T-cell (primary cell): ENCODE results near the gene CDH4. TPM values are rescaled to one million over a fixed set of nuclear protein-coding genes. Genes with fewer than 3 reads are reported as not detected.

Source experiments
- ATAC-seq, 4 experiments: fragments of 200-7000 bp in 3 of 4; fragments of 150-1000 bp in 1 of 4; cut with Tn5 transposase; replicated peaks in 1 of 4; 1 replicate in 3 of 4; 2 replicates in 1 of 4; pipeline ENCODE4 v1.10.0; 2021; ENCODE audit warnings: moderate library complexity in 3 of 4, mild to moderate bottlenecking in 2 of 4, moderate number of reproducible peaks in 1 of 4
- CTCF ChIA-PET, 2 donors: fragments of 300-600 bp; sonication (Branson Sonifier 250); formaldehyde crosslinking; loops; one replicate each; lab custom pipeline; 2022; ENCODE audit warnings: antibody characterized with exemption in 2 of 2; lab: Charles Lee
- POLR2A ChIA-PET, 2 donors: fragments of 300-600 bp; sonication (Branson Sonifier 250); formaldehyde crosslinking; loops; one replicate each; lab custom pipeline; 2022; ENCODE audit warnings: antibody characterized with exemption in 2 of 2; lab: Charles Lee
- DNase-seq, 35 experiments: peaks; one replicate each; pipeline versions ENCODE4 v3.0.0 to v3.0.0-alpha.2; 2013 to 2023
- H3K27ac ChIP-seq: one replicate; pipeline ENCODE4 v1.5.1; 2013; ENCODE audit warnings: low read length
- H3K27me3 ChIP-seq, 2 experiments: replicated peaks in 1 of 2; 1 replicate in 1 of 2; 2 replicates in 1 of 2; pipeline versions ENCODE4 v1.6.1 to v1.7.0; 2013; ENCODE audit warnings: low read length in 1 of 2, mixed read lengths in 1 of 2; ENCODE audit not compliant: control insufficient read depth in 2 of 2, insufficient read depth in 2 of 2; ENCODE audit errors: extremely low read depth in 1 of 2
- H3K36me3 ChIP-seq, 2 donors: 1 replicate in 1 of 2; 2 replicates in 1 of 2; pipeline versions ENCODE4 v1.6.1 to v1.7.0; 2013; ENCODE audit warnings: low read length in 1 of 2; ENCODE audit not compliant: control insufficient read depth in 2 of 2, insufficient read depth in 1 of 2; ENCODE audit errors: extremely low read depth in 1 of 2
- H3K4me1 ChIP-seq, 2 experiments: 1 replicate in 1 of 2; 2 replicates in 1 of 2; pipeline versions ENCODE4 v1.6.1 to v1.7.0; 2013; ENCODE audit warnings: low read length in 2 of 2, mixed read lengths in 1 of 2; ENCODE audit not compliant: insufficient read depth in 2 of 2, control insufficient read depth in 1 of 2; ENCODE audit errors: extremely low read depth in 1 of 2
- H3K4me3 ChIP-seq, 2 donors: 1 replicate in 1 of 2; 2 replicates in 1 of 2; pipeline versions ENCODE4 v1.5.1 to v1.7.0; 2013; ENCODE audit warnings: mild to moderate bottlenecking in 2 of 2, low read length in 1 of 2, moderate library complexity in 1 of 2; ENCODE audit not compliant: control insufficient read depth in 1 of 2; ENCODE audit errors: extremely low read depth in 1 of 2
- H3K9me3 ChIP-seq: 2 replicates; pipeline ENCODE4 v1.7.0; 2013
- H3K27ac Mint-ChIP-seq, 2 donors: one replicate each; pipeline ENCODE4 v1.8.0; 2020 to 2021; ENCODE audit warnings: mild to moderate bottlenecking in 2 of 2, mixed read lengths in 2 of 2
- H3K27me3 Mint-ChIP-seq, 2 donors: one replicate each; pipeline ENCODE4 v1.8.0; 2021 to 2022; ENCODE audit warnings: mixed read lengths in 2 of 2
- H3K36me3 Mint-ChIP-seq: one replicate; pipeline ENCODE4 v1.8.0; 2021; ENCODE audit warnings: mixed read lengths
- H3K4me1 Mint-ChIP-seq, 3 donors: one replicate each; pipeline ENCODE4 v1.8.0; 2020 to 2022; ENCODE audit warnings: mixed read lengths in 3 of 3, mild to moderate bottlenecking in 1 of 3
- H3K4me3 Mint-ChIP-seq, 3 donors: one replicate each; pipeline ENCODE4 v1.8.0; 2020 to 2022; ENCODE audit warnings: mild to moderate bottlenecking in 3 of 3, mixed read lengths in 3 of 3, moderate library complexity in 3 of 3
- H3K9me3 Mint-ChIP-seq, 3 donors: one replicate each; pipeline ENCODE4 v1.8.0; 2020 to 2022; ENCODE audit warnings: mixed read lengths in 3 of 3
- WGBS: methylation state at CpG from one replicate; pipeline ENCODE4 v1.1.5; 2013; ENCODE audit warnings: missing lambda C conversion rate; ENCODE audit not compliant: insufficient coverage; 5-methylcytosine and 5-hydroxymethylcytosine counted together
- total RNA-seq, 35 experiments: library from RNA in 6 of 35; stranded (reverse) in 6 of 35; fragments of 120-200 nt in 1 of 35; gene quantifications; one replicate each; pipeline versions ENCODE4 v1.2.1 to v1.2.4 and lab custom pipeline; 2013 to 2026

Gene CDH4
- total RNA-seq, 5 donors from 2014 or later (not counting 1 experiment from before 2014, with no cell fraction given), result 0.06 to 0.64 (median 0.14) TPM

DNA sequence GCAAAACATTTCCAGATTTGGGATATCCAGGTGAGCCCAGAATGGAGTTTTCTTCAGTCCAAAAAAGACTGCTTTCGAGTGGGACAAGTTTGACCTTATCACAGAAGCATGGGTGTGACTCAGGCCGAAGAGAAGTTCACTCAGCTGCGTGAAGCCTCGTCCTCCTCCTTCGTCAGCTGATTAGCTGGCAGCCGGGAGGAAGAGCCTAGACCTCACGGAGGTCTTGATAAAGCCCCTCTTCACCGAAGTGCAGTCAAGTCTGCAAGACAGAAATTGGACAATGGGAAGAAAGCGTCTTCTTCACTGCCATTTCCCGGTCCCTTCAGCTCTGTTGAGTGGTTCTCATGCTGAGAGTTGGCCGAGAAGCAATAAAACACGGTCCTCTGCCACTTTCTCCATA lies 449.7 kb downstream of the CDH4 start:
- no peak overlapping the region for H3K27ac ChIP-seq
- H3K4me3 ChIP-seq, result no peak overlapping the region
- Mint-ChIP-seq H3K27me3 (no peaks in the 10 kb centered on the region), H3K36me3 (no peaks in the 10 kb centered on the region), H3K9me3 (no peaks in the 10 kb centered on the region), H3K27ac (no peak overlapping the region), H3K4me3 (no peak overlapping the region), H3K4me1 (no peaks in the 10 kb centered on the region)
- H3K27me3 ChIP-seq, result peaks cover 0 to 6% of the 10 kb centered on the region in 2 experiments
- H3K9me3 ChIP-seq, result no peaks in the 10 kb centered on the region
- no peaks in the 10 kb centered on the region for H3K4me1 ChIP-seq
- ChIA-PET POLR2A (no interaction called here), CTCF (no interaction called here)
- WGBS, result 83% methylated on average over 12 of the region's 12 CpGs
- no peak for DNase-seq
- ATAC-seq, result no peak
- H3K36me3 ChIP-seq, result no peaks in the 10 kb centered on the region

GRCh38 chr20:61702246-61702645 lies 450.2 kb downstream of the CDH4 start:
- Histone ChIP-seq H3K27me3 (peaks cover 0 to 3% of the 10 kb centered on the region in 2 experiments), H3K4me1 (no peaks in the 10 kb centered on the region), H3K36me3 (no peaks in the 10 kb centered on the region), H3K4me3 (no peak overlapping the region), H3K27ac (no peak overlapping the region), H3K9me3 (no peaks in the 10 kb centered on the region)
- WGBS, result 78% methylated on average over 12 of the region's 16 CpGs
- ChIA-PET CTCF (no interaction called here), POLR2A (no interaction called here)
- no peak for DNase-seq
- Mint-ChIP-seq H3K9me3 (no peaks in the 10 kb centered on the region), H3K27me3 (no peaks in the 10 kb centered on the region), H3K4me3 (no peak overlapping the region), H3K27ac (no peak overlapping the region), H3K36me3 (no peaks in the 10 kb centered on the region), H3K4me1 (no peaks in the 10 kb centered on the region)
- ATAC-seq, result no peak

GRCh38 chr20:61704661-61705060 lies 452.6 kb downstream of the CDH4 start:
- ChIA-PET POLR2A (no interaction called here), CTCF (no interaction called here)
- H3K36me3 ChIP-seq, result no peaks in the 10 kb centered on the region
- no peak overlapping the region for H3K4me3 ChIP-seq
- H3K36me3 Mint-ChIP-seq, result no peaks in the 10 kb centered on the region
- no peaks in the 10 kb centered on the region for H3K9me3 Mint-ChIP-seq
- no peaks in the 10 kb centered on the region for H3K27me3 ChIP-seq
- no peak overlapping the region for H3K27ac ChIP-seq
- 88% methylated on average over 7 of the region's 7 CpGs for WGBS
- H3K27ac Mint-ChIP-seq, result no peak overlapping the region
- DNase-seq (no peak), ATAC-seq (no peak)
- H3K27me3 Mint-ChIP-seq, result no peaks in the 10 kb centered on the region
- no peaks in the 10 kb centered on the region for H3K4me1 ChIP-seq
- no peak overlapping the region for H3K4me3 Mint-ChIP-seq
- H3K9me3 ChIP-seq, result no peaks in the 10 kb centered on the region
- H3K4me1 Mint-ChIP-seq, result no peaks in the 10 kb centered on the region

DNA sequence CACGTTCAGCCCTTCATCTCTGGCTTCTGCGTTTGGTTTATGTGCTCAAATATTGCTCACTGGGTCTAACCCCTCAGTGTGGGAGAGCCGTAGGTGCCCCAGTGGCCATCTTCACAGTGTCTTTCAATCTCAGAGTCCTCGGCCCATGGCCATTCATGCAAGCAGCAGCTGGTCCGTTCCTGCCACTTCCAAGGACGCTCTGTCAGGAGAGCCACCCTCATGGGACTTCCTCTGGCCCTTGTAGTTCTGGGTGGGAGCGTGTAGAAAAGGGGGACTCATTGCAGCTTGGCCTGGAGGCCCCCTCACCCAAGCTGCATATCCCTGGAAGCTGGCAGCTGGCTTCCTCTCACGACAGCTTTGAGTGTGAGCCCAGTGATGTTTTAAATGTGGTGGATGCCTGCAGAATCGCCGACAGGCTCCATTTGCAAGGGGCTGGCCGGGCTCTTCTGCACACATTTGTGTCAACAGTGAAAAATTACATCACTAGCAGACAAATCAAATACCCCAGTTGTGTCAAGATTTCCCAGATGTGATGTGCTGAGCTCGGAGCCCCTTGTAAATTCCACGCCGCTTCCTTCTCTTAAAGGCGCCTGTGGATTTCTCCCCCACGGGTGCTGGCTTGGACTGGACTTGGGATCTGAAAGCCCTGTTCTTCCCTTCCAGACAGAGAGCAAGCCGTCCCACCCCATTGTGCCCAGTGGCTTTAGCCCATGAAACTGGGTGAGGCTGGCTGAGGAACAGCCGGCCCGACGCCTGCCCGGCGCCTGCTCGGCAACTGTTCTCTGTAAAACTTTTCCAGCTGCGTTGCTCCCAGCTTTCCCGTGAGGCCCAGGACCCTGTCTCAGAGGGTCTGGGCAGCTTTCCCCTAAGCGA lies 453.6 kb downstream of the CDH4 start:
- H3K4me3 Mint-ChIP-seq, result no peak overlapping the region

GRCh38 chr20:61706259-61706961 lies 454.3 kb downstream of the CDH4 start:
- no peak overlapping the region for H3K4me3 ChIP-seq
- WGBS, result 89% methylated on average over 22 of the region's 29 CpGs
- Mint-ChIP-seq H3K4me3 (no peak overlapping the region), H3K27me3 (no peaks in the 10 kb centered on the region), H3K4me1 (no peaks in the 10 kb centered on the region), H3K36me3 (no peaks in the 10 kb centered on the region), H3K9me3 (peaks cover 0 to 5% (median 0%) of the 10 kb centered on the region in 3 donors), H3K27ac (no peak overlapping the region)
- CTCF ChIA-PET, result no interaction called here
- POLR2A ChIA-PET, result no interaction called here
- H3K36me3 ChIP-seq, result no peaks in the 10 kb centered on the region
- H3K27ac ChIP-seq, result no peak overlapping the region
- DNase-seq, result no peak
- no peaks in the 10 kb centered on the region for H3K27me3 ChIP-seq
- H3K9me3 ChIP-seq, result no peaks in the 10 kb centered on the region
- no peaks in the 10 kb centered on the region for H3K4me1 ChIP-seq
- no peak for ATAC-seq

More for the DNA sequence above, 453.6 kb downstream of the CDH4 start:
- no peaks in the 10 kb centered on the region for H3K27me3 Mint-ChIP-seq
- ChIA-PET POLR2A (no interaction called here), CTCF (no interaction called here)
- H3K27me3 ChIP-seq, result no peaks in the 10 kb centered on the region
- no peaks in the 10 kb centered on the region for H3K36me3 Mint-ChIP-seq
- H3K27ac ChIP-seq, result no peak overlapping the region
- no peak for ATAC-seq
- no peaks in the 10 kb centered on the region for H3K9me3 ChIP-seq
- no peaks in the 10 kb centered on the region for H3K36me3 ChIP-seq
- H3K4me1 Mint-ChIP-seq, result no peaks in the 10 kb centered on the region
- DNase-seq, result no peak
- no peak overlapping the region for H3K27ac Mint-ChIP-seq
- H3K4me1 ChIP-seq, result no peaks in the 10 kb centered on the region
- no peaks in the 10 kb centered on the region for H3K9me3 Mint-ChIP-seq
- 90% methylated on average over 17 of the region's 26 CpGs for WGBS
- no peak overlapping the region for H3K4me3 ChIP-seq

GRCh38 chr20:61708891-61709290 lies 456.8 kb downstream of the CDH4 start:
- DNase-seq, result no peak
- Mint-ChIP-seq H3K4me1 (no peaks in the 10 kb centered on the region), H3K36me3 (no peaks in the 10 kb centered on the region), H3K9me3 (peaks cover 0 to 5% (median 0%) of the 10 kb centered on the region in 3 donors), H3K27ac (no peak overlapping the region), H3K4me3 (no peak overlapping the region), H3K27me3 (no peaks in the 10 kb centered on the region)
- H3K4me3 ChIP-seq, result no peak overlapping the region
- 87% methylated on average over 4 of the region's 11 CpGs for WGBS
- H3K36me3 ChIP-seq, result no peaks in the 10 kb centered on the region
- H3K4me1 ChIP-seq, result no peaks in the 10 kb centered on the region
- H3K9me3 ChIP-seq, result no peaks in the 10 kb centered on the region
- ATAC-seq, result no peak
- CTCF ChIA-PET, result no interaction called here
- H3K27me3 ChIP-seq, result peaks cover 0 to 9% of the 10 kb centered on the region in 2 experiments
- POLR2A ChIA-PET, result no interaction called here
- H3K27ac ChIP-seq, result no peak overlapping the region
